Smooth muscle cell (in vitro differentiated cells): ENCODE data around the gene TOM1L2. TPM values are rescaled to one million over a fixed set of nuclear protein-coding genes. Genes with fewer than 3 reads are reported as not detected.

ENCODE experiments used
- DNase-seq: peaks from one replicate; lab custom pipeline; 2025; ENCODE audit not compliant: unreplicated experiment; lab: John Stamatoyannopoulos, UW
- H2AFZ ChIP-seq: fragments of 200-600 bp; sonication (generic); 2 replicates; pipeline ENCODE4 v1.6.0; 2016; ENCODE audit warnings: antibody characterized with exemption, low read depth, mild to moderate bottlenecking
- H3F3A ChIP-seq: fragments of 200-600 bp; sonication (generic); 2 replicates; pipeline ENCODE4 v1.6.0; 2017; ENCODE audit warnings: antibody characterized with exemption, low read depth
- H3K27ac ChIP-seq: fragments of 200-600 bp; sonication (generic); 2 replicates; pipeline ENCODE4 v1.5.1; 2016; ENCODE audit warnings: low read depth, mild to moderate bottlenecking
- H3K27me3 ChIP-seq: fragments of 200-600 bp; sonication (generic); 2 replicates; pipeline ENCODE4 v1.6.1; 2016; ENCODE audit warnings: low read depth, mild to moderate bottlenecking
- H3K36me3 ChIP-seq: fragments of 200-600 bp; sonication (generic); 2 replicates; pipeline ENCODE4 v1.5.1; 2016; ENCODE audit warnings: low read depth
- H3K4me1 ChIP-seq: fragments of 200-600 bp; sonication (generic); 2 replicates; pipeline ENCODE4 v1.5.1; 2016; ENCODE audit warnings: low read depth
- H3K4me2 ChIP-seq: fragments of 200-600 bp; sonication (generic); 2 replicates; pipeline ENCODE4 v1.6.0; 2016; ENCODE audit warnings: mild to moderate bottlenecking
- H3K4me3 ChIP-seq: fragments of 200-600 bp; sonication (generic); 2 replicates; pipeline ENCODE4 v1.5.1; 2016; ENCODE audit warnings: mild to moderate bottlenecking
- H3K79me2 ChIP-seq: fragments of 200-600 bp; sonication (generic); 2 replicates; pipeline ENCODE4 v1.6.0; 2016; ENCODE audit warnings: low read depth, mild to moderate bottlenecking
- H3K9ac ChIP-seq: fragments of 200-600 bp; sonication (generic); 2 replicates; pipeline ENCODE4 v1.6.0; 2016; ENCODE audit warnings: low read depth
- H3K9me3 ChIP-seq: fragments of 200-600 bp; sonication (generic); replicated peaks from 2 replicates; pipeline ENCODE4 v1.5.1; 2016; ENCODE audit warnings: low read depth
- H4K20me1 ChIP-seq: fragments of 200-600 bp; sonication (generic); 2 replicates; pipeline ENCODE4 v1.6.0; 2016; ENCODE audit warnings: low read depth
- WGBS: methylation state at CpG from one replicate; pipeline ENCODE4 v1.1.7; 2016; ENCODE audit warnings: low lambda C conversion rate; 5-methylcytosine and 5-hydroxymethylcytosine counted together
- polyA plus RNA-seq: library from polyadenylated mRNA; unstranded; fragments of >200 nt; fragmentation: Nextera tagmentation; extraction: Ambion mirVana; gene quantifications from 2 replicates; pipeline ENCODE4 v1.2.1, GENCODE V29; 2016
- total RNA-seq: library from RNA; depleted of rRNA; stranded (reverse); fragments of >200 nt; gene quantifications from 2 replicates; pipeline ENCODE4 v1.2.3, GENCODE V29; 2014
- TF ChIP-seq, protein P1 (sequence below): fragments of 200-600 bp; sonication (generic); IDR thresholded peaks from 2 replicates; pipeline ENCODE4 v1.5.1; 2017; ENCODE audit warnings: borderline replicate concordance, mild to moderate bottlenecking, antibody characterized with exemption; ENCODE audit not compliant: insufficient read depth, poor library complexity, severe bottlenecking

Gene TOM1L2
- total and polyA plus RNA-seq, 2 experiments from 2014 or later = 20.3 to 27.0 TPM

DNA sequence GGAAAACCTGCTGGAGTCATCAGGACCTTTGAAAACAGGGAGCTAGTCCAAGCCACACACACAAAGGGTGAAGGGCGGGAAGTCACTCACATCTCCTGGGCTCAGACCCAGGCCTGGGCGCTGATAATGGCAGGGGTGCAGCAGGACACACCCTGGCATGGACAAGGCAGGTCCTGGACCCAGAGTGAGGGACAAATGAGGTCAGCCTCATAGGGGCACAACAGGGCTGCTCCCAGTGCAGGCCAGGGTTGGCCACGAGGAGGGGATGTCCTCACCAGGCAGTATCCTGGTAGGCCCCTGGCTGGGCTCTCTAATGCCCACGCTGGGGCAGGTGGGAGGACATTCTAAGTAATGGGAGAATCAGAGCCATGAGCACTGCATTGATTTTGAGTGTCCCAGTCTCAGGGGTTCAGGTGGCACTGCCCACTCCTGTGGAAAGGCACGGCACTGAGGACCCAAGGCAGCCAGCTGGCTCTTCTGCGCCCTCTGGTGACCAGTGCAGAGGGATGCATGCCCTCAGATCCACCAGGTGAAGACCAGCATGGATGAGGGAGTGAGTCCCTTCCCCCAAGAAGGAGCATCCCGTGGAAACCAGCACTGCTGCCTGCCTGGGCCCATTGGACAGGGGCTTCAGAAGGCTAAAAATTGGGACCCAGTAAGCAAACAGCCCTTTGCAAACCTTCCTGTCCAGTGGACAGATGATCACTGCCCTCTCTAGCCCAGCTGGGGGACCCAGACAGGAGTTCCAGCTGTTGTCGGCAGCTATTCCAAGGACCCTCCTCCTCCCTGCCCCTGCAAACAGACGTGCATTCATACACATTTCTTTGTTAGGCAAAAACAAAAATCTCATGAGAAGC is 112.1 kb downstream of the TOM1L2 start:
- peak; percentile 20 for DNase-seq
- Histone ChIP-seq H3K27me3 (no peaks in the 10 kb centered on the region), H3K36me3 (no peaks in the 10 kb centered on the region), H2AFZ (no peak overlapping the region), H3K9ac (no peak overlapping the region), H3K4me2 (no peak overlapping the region), H3K4me3 (no peak overlapping the region), H3K27ac (no peak overlapping the region), H3K9me3 (no peaks in the 10 kb centered on the region), H3K4me1 (peaks cover 1% of the 10 kb centered on the region), H3K79me2 (no peaks in the 10 kb centered on the region), H3F3A (no peaks in the 10 kb centered on the region), H4K20me1 (no peaks in the 10 kb centered on the region)
- TF ChIP-seq, protein P1, sequence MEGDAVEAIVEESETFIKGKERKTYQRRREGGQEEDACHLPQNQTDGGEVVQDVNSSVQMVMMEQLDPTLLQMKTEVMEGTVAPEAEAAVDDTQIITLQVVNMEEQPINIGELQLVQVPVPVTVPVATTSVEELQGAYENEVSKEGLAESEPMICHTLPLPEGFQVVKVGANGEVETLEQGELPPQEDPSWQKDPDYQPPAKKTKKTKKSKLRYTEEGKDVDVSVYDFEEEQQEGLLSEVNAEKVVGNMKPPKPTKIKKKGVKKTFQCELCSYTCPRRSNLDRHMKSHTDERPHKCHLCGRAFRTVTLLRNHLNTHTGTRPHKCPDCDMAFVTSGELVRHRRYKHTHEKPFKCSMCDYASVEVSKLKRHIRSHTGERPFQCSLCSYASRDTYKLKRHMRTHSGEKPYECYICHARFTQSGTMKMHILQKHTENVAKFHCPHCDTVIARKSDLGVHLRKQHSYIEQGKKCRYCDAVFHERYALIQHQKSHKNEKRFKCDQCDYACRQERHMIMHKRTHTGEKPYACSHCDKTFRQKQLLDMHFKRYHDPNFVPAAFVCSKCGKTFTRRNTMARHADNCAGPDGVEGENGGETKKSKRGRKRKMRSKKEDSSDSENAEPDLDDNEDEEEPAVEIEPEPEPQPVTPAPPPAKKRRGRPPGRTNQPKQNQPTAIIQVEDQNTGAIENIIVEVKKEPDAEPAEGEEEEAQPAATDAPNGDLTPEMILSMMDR = peak; percentile 86
- WGBS = 57% methylated on average over 9 of the region's 9 CpGs

DNA sequence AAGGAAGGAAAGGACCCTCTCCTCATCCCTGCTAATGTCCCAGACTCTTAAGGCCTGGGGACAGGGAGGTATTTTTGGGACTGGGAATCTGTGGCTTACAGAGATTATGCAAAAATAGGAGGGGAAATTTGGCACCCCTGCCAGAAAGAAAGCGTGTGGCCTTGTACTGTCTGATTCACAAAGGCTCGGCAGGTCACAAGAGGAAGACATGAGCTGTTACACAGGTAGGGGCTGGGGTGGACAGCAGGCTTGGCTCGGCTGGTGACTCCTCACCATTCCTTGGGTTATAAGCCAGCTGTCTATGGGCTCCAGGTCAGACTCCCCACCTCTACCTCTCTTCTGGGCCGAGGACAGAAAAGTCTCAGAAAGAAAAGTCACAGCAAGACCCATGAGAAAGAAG is 114.7 kb downstream of the TOM1L2 start:
- H3K4me1 ChIP-seq = peaks cover 10% of the 10 kb centered on the region
- no peak overlapping the region for H3K9ac ChIP-seq
- no peaks in the 10 kb centered on the region for H3K79me2 ChIP-seq
- H3K27me3 ChIP-seq = no peaks in the 10 kb centered on the region
- no peaks in the 10 kb centered on the region for H3K9me3 ChIP-seq
- H4K20me1 ChIP-seq = no peaks in the 10 kb centered on the region
- H3K4me3 ChIP-seq = no peak overlapping the region
- no peak overlapping the region for H3K27ac ChIP-seq
- 94% methylated on average over 4 of the region's 4 CpGs for WGBS
- no peaks in the 10 kb centered on the region for H3F3A ChIP-seq
- TF ChIP-seq, protein P1 = no peak
- H2AFZ ChIP-seq = no peak overlapping the region
- no peak for DNase-seq
- H3K36me3 ChIP-seq = no peaks in the 10 kb centered on the region
- no peak overlapping the region for H3K4me2 ChIP-seq

DNA sequence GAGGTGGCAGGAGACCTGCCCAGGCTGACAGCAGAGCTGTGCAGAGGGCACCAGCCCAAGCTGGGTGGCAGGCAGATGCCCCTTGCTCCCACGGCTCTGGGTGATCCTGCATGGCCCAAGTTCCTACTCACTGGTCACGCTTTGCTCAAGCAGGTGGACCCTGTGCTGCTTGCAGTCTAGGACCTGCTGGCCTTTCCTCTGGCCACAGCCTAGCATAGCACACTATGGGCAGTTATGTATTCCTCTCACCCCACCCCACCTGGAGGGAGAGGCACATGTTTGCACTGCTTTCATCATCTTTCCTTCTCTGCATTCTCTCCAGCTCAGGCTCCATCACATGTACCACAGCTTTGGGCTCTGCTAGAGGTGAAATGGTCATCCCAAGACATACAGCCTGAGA is 115.8 kb downstream of the TOM1L2 start:
- no peak overlapping the region for H2AFZ ChIP-seq
- H3F3A ChIP-seq = no peaks in the 10 kb centered on the region
- WGBS = no CpG with 5 or more reads among the region's 2 CpGs
- no peaks in the 10 kb centered on the region for H4K20me1 ChIP-seq
- TF ChIP-seq, protein P1 = no peak
- no peaks in the 10 kb centered on the region for H3K36me3 ChIP-seq
- H3K79me2 ChIP-seq = no peaks in the 10 kb centered on the region
- H3K4me1 ChIP-seq = peaks cover 10% of the 10 kb centered on the region
- H3K9me3 ChIP-seq = no peaks in the 10 kb centered on the region
- H3K9ac ChIP-seq = no peak overlapping the region
- no peak overlapping the region for H3K4me3 ChIP-seq
- H3K27ac ChIP-seq = no peak overlapping the region
- no peak for DNase-seq
- H3K4me2 ChIP-seq = no peak overlapping the region
- H3K27me3 ChIP-seq = no peaks in the 10 kb centered on the region

DNA sequence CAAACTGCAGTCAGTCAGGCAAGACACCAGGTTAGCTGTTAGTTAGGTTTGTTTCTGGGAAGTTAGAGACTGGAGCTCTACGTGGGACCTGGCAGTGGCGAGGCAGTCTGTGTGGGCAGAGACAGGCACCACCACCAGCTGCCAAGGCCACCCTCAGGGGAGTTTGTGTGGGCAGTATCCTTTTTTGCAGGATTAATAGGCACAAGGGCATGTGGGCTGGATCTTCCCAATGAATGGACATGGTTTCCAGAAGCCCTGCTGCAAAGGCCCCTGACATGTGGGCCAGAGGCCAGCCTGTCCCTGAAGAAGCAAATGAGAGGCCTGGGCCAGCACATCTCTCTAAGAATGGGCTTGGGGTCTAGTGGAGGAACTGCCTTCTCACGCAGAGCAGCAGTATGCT is 116.2 kb downstream of the TOM1L2 start:
- no peaks in the 10 kb centered on the region for H3K36me3 ChIP-seq

More for the DNA sequence above, 116.2 kb downstream of the TOM1L2 start:
- H2AFZ ChIP-seq = no peak overlapping the region
- no peak for DNase-seq
- H3K4me2 ChIP-seq = no peak overlapping the region
- H3K4me3 ChIP-seq = no peak overlapping the region
- H3K27me3 ChIP-seq = no peaks in the 10 kb centered on the region
- no peak overlapping the region for H3K27ac ChIP-seq
- TF ChIP-seq, protein P1 = no peak
- WGBS = 74% methylated on average over 3 of the region's 3 CpGs
- no peak overlapping the region for H3K9ac ChIP-seq
- no peaks in the 10 kb centered on the region for H4K20me1 ChIP-seq
- H3K9me3 ChIP-seq = no peaks in the 10 kb centered on the region
- no peaks in the 10 kb centered on the region for H3F3A ChIP-seq
- peaks cover 10% of the 10 kb centered on the region for H3K4me1 ChIP-seq
- no peaks in the 10 kb centered on the region for H3K79me2 ChIP-seq
